ENCODE data around the gene OMA1. TPM values are rescaled to one million over a fixed set of nuclear protein-coding genes. Genes with fewer than 3 reads are reported as not detected.
"Not testable (repeated sequence)": the region's sequence is repeated elsewhere in the genome, so short reads cannot be mapped to it uniquely, and the experiment has no call there.

Gene OMA1
- total and polyA plus RNA-seq, 12 donors: 16.2 to 44.9 (median 32.3) TPM

GRCh38 chr1:58538821-58539220 lies 7.7 kb downstream of the OMA1 start:
- no peak overlapping the region for H3K27ac ChIP-seq
- WGBS, 4 donors: 93 to 95% (median 94%) methylated on average over 3 of the region's 3 CpGs
- TF ChIP-seq POLR2A (IDR thresholded peaks at IDR 0.05) (no peak), CTCF (IDR thresholded peaks at IDR 0.05) (no peak)
- H3K4me1 ChIP-seq (replicated peaks in 1 of 2): peaks cover 0 to 5% of the 10 kb centered on the region in 2 donors
- no peaks in the 10 kb centered on the region for H3K9me3 ChIP-seq (replicated peaks in 1 of 3)
- H3K27me3 ChIP-seq: no peaks in the 10 kb centered on the region
- H3K36me3 ChIP-seq (replicated peaks in 1 of 2): no peaks in the 10 kb centered on the region
- no peak overlapping the region for H3K4me3 ChIP-seq
- intact Hi-C loops (cut with DNase I): no loop called here
- no peak for DNase-seq

- 84 to 94% (median 90%) methylated on average over 1 of the region's 1 CpG for WGBS, 4 donors
Observed at GRCh38 chr1:58531842-58532241, 14.7 kb downstream of the OMA1 start.

GRCh38 chr1:58529284-58529683 lies 17.2 kb downstream of the OMA1 start:
- H3K4me3 ChIP-seq: no peak overlapping the region
- no peaks in the 10 kb centered on the region for H3K27me3 ChIP-seq
- H3K27ac ChIP-seq: no peak overlapping the region
- 95 to 100% (median 98%) methylated on average over 1 of the region's 1 CpG for WGBS, 4 donors
- intact Hi-C loops (cut with DNase I): no loop called here
- H3K9me3 ChIP-seq (replicated peaks in 1 of 3): no peaks in the 10 kb centered on the region
- DNase-seq: no peak
- H3K4me1 ChIP-seq (replicated peaks in 1 of 2): no peaks in the 10 kb centered on the region
- TF ChIP-seq CTCF (IDR thresholded peaks at IDR 0.05) (no peak), POLR2A (IDR thresholded peaks at IDR 0.05) (no peak)
- no peaks in the 10 kb centered on the region for H3K36me3 ChIP-seq (replicated peaks in 1 of 2)

More at GRCh38 chr1:58531842-58532241, 14.7 kb downstream of the OMA1 start:
- H3K9me3 ChIP-seq (replicated peaks in 1 of 3); DNase-seq; H3K27ac ChIP-seq; H3K36me3 ChIP-seq (replicated peaks in 1 of 2); H3K4me3 ChIP-seq; H3K27me3 ChIP-seq; H3K4me1 ChIP-seq (replicated peaks in 1 of 2); intact Hi-C loops (cut with DNase I): not testable (repeated sequence)

- no peak overlapping the region for H3K4me3 ChIP-seq
- no peaks in the 10 kb centered on the region for H3K4me1 ChIP-seq (replicated peaks in 1 of 2)
- H3K27ac ChIP-seq: no peak overlapping the region
- TF ChIP-seq POLR2A (IDR thresholded peaks at IDR 0.05) (no peak), CTCF (IDR thresholded peaks at IDR 0.05) (no peak)
- H3K36me3 ChIP-seq (replicated peaks in 1 of 2): no peaks in the 10 kb centered on the region
- no peak for DNase-seq
- intact Hi-C loops (cut with DNase I): no loop called here
- H3K9me3 ChIP-seq (replicated peaks in 1 of 3): no peaks in the 10 kb centered on the region
- WGBS, 4 donors: 68 to 82% (median 75%) methylated on average over 3 of the region's 3 CpGs
- H3K27me3 ChIP-seq: no peaks in the 10 kb centered on the region
Observed at GRCh38 chr1:58528518-58528917, 18.0 kb downstream of the OMA1 start.

- Histone ChIP-seq H3K4me3 (no peak overlapping the region), H3K9me3 (replicated peaks in 1 of 3) (no peaks in the 10 kb centered on the region), H3K27ac (no peak overlapping the region), H3K36me3 (replicated peaks in 1 of 2) (no peaks in the 10 kb centered on the region), H3K4me1 (replicated peaks in 1 of 2) (no peaks in the 10 kb centered on the region), H3K27me3 (no peaks in the 10 kb centered on the region)
- DNase-seq: no peak
- TF ChIP-seq POLR2A (IDR thresholded peaks at IDR 0.05): no peak
- TF ChIP-seq CTCF (IDR thresholded peaks at IDR 0.05): no peak
- intact Hi-C loops (cut with DNase I): no loop called here
- WGBS, 4 donors: 73 to 87% (median 79%) methylated on average over 3 of the region's 3 CpGs
Observed at GRCh38 chr1:58524353-58524945, 22.1 kb downstream of the OMA1 start.

All from adrenal gland (tissue), 12 donors.